HL-60 (cell line): Measurements from ENCODE around the gene OR10A6.

ENCODE experiments used
- CTCF ChIP-seq: IDR thresholded peaks from one replicate; pipeline ENCODE4 v1.5.1; 2011; ENCODE audit warnings: low read length, control low read depth, inconsistent platforms; ENCODE audit not compliant: insufficient read depth
- POLR2AphosphoS5 ChIP-seq: IDR thresholded peaks from 2 replicates; pipeline ENCODE4 v1.6.1; 2012; ENCODE audit warnings: low read depth

- TF ChIP-seq CTCF (no peak), POLR2AphosphoS5 (no peak)
Measured at GRCh38 chr11:7901319-7901854, 29.7 kb downstream of the OR10A6 start.
